ENCODE results near the gene ANGPTL5. TPM values are rescaled to one million over a fixed set of nuclear protein-coding genes. Genes with fewer than 3 reads are reported as not detected.

ANGPTL5 gene
- total RNA-seq, 2 experiments from 2014 or later = not detected

DNA sequence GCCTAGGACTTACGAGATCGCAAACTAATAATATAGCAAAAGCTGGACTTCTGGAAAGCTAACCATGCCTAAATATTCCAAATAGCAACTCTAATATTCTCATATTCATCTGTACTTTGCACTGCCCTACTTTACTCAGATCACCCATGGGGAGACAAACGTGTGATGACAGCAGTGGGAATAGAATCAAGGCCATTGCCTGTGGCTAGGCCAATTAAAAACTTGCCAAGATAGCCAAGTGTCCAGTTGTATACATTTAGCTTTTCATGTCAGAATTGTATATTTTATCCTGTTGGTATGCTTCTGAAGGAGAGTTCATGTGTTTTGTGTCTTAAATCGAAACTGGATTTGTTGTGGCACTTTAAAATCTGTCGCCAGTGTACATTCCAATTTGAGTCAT is 2.7 kb downstream of the ANGPTL5 start:
- Histone ChIP-seq H3K9me2 (ENCODE audit: insufficient read depth, low read length) (no peaks in the 10 kb centered on the region), H3K9me3 (ENCODE audit: low read length) (no peaks in the 10 kb centered on the region), H4K20me1 (ENCODE audit: insufficient read depth, low read length) (no peaks in the 10 kb centered on the region), H3K4me1 (ENCODE audit: insufficient read depth, low read length, poor library complexity, severe bottlenecking) (peaks cover 18% of the 10 kb centered on the region), H3K4me2 (ENCODE audit: low read length) (no peak overlapping the region), H3K36me3 (ENCODE audit: insufficient read depth, low read length) (no peaks in the 10 kb centered on the region), H3K27ac (ENCODE audit: low read depth, low read length, poor library complexity, severe bottlenecking) (no peak overlapping the region), H2AFZ (ENCODE audit: low read length) (peak overlapping the region; percentile 97; the same call in 1 of the 2 replicates), H3K4me3 (ENCODE audit: low read depth, low read length, poor library complexity, severe bottlenecking) (no peak overlapping the region), H3K79me2 (ENCODE audit: insufficient read depth, low read depth, low read length) (peaks cover 7% of the 10 kb centered on the region; the same call in 1 of the 2 replicates)
- TF ChIP-seq, protein P1, sequence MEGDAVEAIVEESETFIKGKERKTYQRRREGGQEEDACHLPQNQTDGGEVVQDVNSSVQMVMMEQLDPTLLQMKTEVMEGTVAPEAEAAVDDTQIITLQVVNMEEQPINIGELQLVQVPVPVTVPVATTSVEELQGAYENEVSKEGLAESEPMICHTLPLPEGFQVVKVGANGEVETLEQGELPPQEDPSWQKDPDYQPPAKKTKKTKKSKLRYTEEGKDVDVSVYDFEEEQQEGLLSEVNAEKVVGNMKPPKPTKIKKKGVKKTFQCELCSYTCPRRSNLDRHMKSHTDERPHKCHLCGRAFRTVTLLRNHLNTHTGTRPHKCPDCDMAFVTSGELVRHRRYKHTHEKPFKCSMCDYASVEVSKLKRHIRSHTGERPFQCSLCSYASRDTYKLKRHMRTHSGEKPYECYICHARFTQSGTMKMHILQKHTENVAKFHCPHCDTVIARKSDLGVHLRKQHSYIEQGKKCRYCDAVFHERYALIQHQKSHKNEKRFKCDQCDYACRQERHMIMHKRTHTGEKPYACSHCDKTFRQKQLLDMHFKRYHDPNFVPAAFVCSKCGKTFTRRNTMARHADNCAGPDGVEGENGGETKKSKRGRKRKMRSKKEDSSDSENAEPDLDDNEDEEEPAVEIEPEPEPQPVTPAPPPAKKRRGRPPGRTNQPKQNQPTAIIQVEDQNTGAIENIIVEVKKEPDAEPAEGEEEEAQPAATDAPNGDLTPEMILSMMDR (conservative IDR thresholded peaks at IDR 0.05; ENCODE audit: low read length) = no peak
- TF ChIP-seq EZH2phosphoT487 (IDR thresholded peaks at IDR 0.05; ENCODE audit: borderline replicate concordance, low read depth, low read length) = no peak
- CTCF ChIA-PET (ENCODE audit: unreplicated experiment) = no interaction called here
- DNase-seq (ENCODE audit: low spot score) = no peak
- no TSS peak for BruUV-seq (replicated peaks)
- intact Hi-C loops (cut with micrococcal nuclease; ENCODE audit: unreplicated experiment) = loop anchor here (2.0 to 10.0 kb wide), 2 partner anchors 95 to 371 kb away; no protein-coding TSS in a partner anchor
- POLR2A ChIA-PET = interaction anchor here (1.6 kb wide), 1 partner anchor 9 kb away, joined by 5 read pairs; no protein-coding TSS in a partner anchor

DNA sequence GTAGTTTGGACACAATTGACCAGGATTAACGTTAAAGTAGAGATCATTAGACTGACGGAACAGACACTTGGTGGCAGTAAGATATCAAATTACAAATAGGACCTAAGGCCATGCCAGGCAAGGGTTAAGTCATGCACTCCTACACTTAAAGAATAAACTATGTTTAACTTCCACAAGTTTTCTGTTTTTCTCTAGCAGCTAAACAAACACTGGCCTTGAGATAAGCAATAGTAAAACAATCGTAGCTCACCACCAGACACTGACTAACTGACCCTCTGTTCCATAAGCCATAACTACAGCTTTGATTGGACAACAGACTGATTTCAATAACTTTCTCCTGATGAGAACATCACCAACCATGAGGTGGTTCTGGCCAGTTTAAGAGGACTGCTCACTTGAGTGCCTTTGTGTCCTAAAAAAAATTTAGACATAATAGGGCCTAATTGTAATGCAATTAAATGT is 3.5 kb downstream of the ANGPTL5 start:
- TF ChIP-seq, protein P1 (conservative IDR thresholded peaks at IDR 0.05; ENCODE audit: low read length) = no peak
- no peak for TF ChIP-seq EZH2phosphoT487 (IDR thresholded peaks at IDR 0.05; ENCODE audit: borderline replicate concordance, low read depth, low read length)
- POLR2A ChIA-PET = interaction anchor here (0.6 to 1.6 kb wide), 2 partner anchors 8 to 88 kb away, joined by 3 to 5 read pairs; no protein-coding TSS in a partner anchor
- no peak for DNase-seq (ENCODE audit: low spot score)
- no peak overlapping the region for H3K27ac ChIP-seq (ENCODE audit: low read depth, low read length, poor library complexity, severe bottlenecking)
- intact Hi-C loops (cut with micrococcal nuclease; ENCODE audit: unreplicated experiment) = loop anchor here (10.0 kb wide), 1 partner anchor 372 kb away; no protein-coding TSS in a partner anchor
- no TSS peak for BruUV-seq (replicated peaks)
- no peaks in the 10 kb centered on the region for H3K9me2 ChIP-seq (ENCODE audit: insufficient read depth, low read length)
- H3K9me3 ChIP-seq (ENCODE audit: low read length) = no peaks in the 10 kb centered on the region
- no peak overlapping the region for H2AFZ ChIP-seq (ENCODE audit: low read length)
- peaks cover 7% of the 10 kb centered on the region; the same call in 1 of the 2 replicates for H3K79me2 ChIP-seq (ENCODE audit: insufficient read depth, low read depth, low read length)
- no peak overlapping the region for H3K4me2 ChIP-seq (ENCODE audit: low read length)
- H4K20me1 ChIP-seq (ENCODE audit: insufficient read depth, low read length) = no peaks in the 10 kb centered on the region
- CTCF ChIA-PET (ENCODE audit: unreplicated experiment) = no interaction called here
- H3K36me3 ChIP-seq (ENCODE audit: insufficient read depth, low read length) = no peaks in the 10 kb centered on the region
- H3K4me1 ChIP-seq (ENCODE audit: insufficient read depth, low read length, poor library complexity, severe bottlenecking) = peaks cover 18% of the 10 kb centered on the region
- H3K4me3 ChIP-seq (ENCODE audit: low read depth, low read length, poor library complexity, severe bottlenecking) = no peak overlapping the region

DNA sequence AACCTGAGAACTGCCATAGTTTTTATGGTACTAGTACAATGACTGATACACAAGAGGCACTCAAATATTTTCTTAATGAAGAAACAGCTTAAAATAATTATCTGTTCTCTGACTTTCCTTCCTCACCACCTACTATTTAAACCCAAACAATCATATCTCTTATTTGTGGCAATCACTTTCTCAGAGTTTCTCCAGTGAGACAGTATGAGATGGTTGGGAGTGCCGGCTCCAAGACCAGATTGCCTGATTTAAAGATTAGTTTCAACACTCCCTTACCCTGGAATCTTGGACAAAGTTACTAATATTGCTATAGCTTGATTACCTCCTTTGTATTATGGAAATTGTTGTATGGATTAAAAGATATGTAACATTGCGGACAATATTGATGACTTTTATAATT is 7.2 kb downstream of the ANGPTL5 start:
- no peaks in the 10 kb centered on the region for H3K36me3 ChIP-seq (ENCODE audit: insufficient read depth, low read length)
- no TSS peak for BruUV-seq (replicated peaks)
- H4K20me1 ChIP-seq (ENCODE audit: insufficient read depth, low read length) = no peaks in the 10 kb centered on the region
- CTCF ChIA-PET (ENCODE audit: unreplicated experiment) = no interaction called here
- no peaks in the 10 kb centered on the region for H3K79me2 ChIP-seq (ENCODE audit: insufficient read depth, low read depth, low read length)
- H3K9me2 ChIP-seq (ENCODE audit: insufficient read depth, low read length) = no peaks in the 10 kb centered on the region
- no peak for DNase-seq (ENCODE audit: low spot score)
- no peak overlapping the region for H3K4me2 ChIP-seq (ENCODE audit: low read length)
- TF ChIP-seq EZH2phosphoT487 (IDR thresholded peaks at IDR 0.05; ENCODE audit: borderline replicate concordance, low read depth, low read length) = no peak
- TF ChIP-seq, protein P1 (conservative IDR thresholded peaks at IDR 0.05; ENCODE audit: low read length) = no peak
- H2AFZ ChIP-seq (ENCODE audit: low read length) = no peak overlapping the region
- intact Hi-C loops (cut with micrococcal nuclease; ENCODE audit: unreplicated experiment) = no loop called here
- H3K4me3 ChIP-seq (ENCODE audit: low read depth, low read length, poor library complexity, severe bottlenecking) = no peak overlapping the region
- no peaks in the 10 kb centered on the region for H3K9me3 ChIP-seq (ENCODE audit: low read length)
- POLR2A ChIA-PET = interaction anchor here (0.7 to 1.0 kb wide), 2 partner anchors 21 to 98 kb away, joined by 3 to 4 read pairs; no protein-coding TSS in a partner anchor
- H3K27ac ChIP-seq (ENCODE audit: low read depth, low read length, poor library complexity, severe bottlenecking) = no peak overlapping the region
- peaks cover 2% of the 10 kb centered on the region for H3K4me1 ChIP-seq (ENCODE audit: insufficient read depth, low read length, poor library complexity, severe bottlenecking)

All from OCI-LY7 (cell line).